Measurements from ENCODE around the gene BOC.

GRCh38 chr3:113226491-113226890 lies 15.1 kb downstream of the BOC start:
- TF ChIP-seq CTCF (IDR thresholded peaks at IDR 0.05; ENCODE audit: low read depth, low read length, poor library complexity, severe bottlenecking) (no peak), EZH2phosphoT487 (IDR thresholded peaks at IDR 0.05; ENCODE audit: borderline replicate concordance, low read length) (no peak)

All from DOHH2 (cell line).